K562 (cell line): ENCODE data around the gene ARL8A. TPM values are rescaled to one million over a fixed set of nuclear protein-coding genes. Genes with fewer than 3 reads are reported as not detected.

Experiments
- CEBPG ChIP-seq, 3 experiments: fragments of 200-800 bp in 1 of 3; sonication (Bioruptor generic) in 1 of 3; sonication (generic) in 1 of 3; formaldehyde crosslinking in 1 of 3; IDR thresholded peaks in 2 of 3; conservative IDR thresholded peaks in 1 of 3; 2 replicates each; pipeline versions ENCODE4 v1.6.1 to v1.8.0; 2016 to 2022; ENCODE audit warnings: missing compliant biosample characterization in 2 of 3, missing genetic modification characterization in 2 of 3, mild to moderate bottlenecking in 1 of 3, missing genetic modification reagents in 1 of 3
- HDGF ChIP-seq: fragments of 450-650 bp; IDR thresholded peaks from 2 replicates; pipeline ENCODE4 v1.6.1; 2016
- HNRNPL ChIP-seq: fragments of 200-400 bp; formaldehyde crosslinking; IDR thresholded peaks from 2 replicates; pipeline ENCODE4 v1.6.1; 2017; ENCODE audit warnings: low read depth, mild to moderate bottlenecking, low read length
- KAT8 ChIP-seq: fragments of 450-650 bp; IDR thresholded peaks from 2 replicates; pipeline ENCODE4 v1.6.1; 2016; ENCODE audit warnings: low read depth, mild to moderate bottlenecking
- KLF16 ChIP-seq: IDR thresholded peaks from 2 replicates; pipeline ENCODE4 v1.6.1; 2016; ENCODE audit warnings: antibody characterized with exemption
- NCOA6 ChIP-seq: fragments of 450-650 bp; IDR thresholded peaks from 2 replicates; pipeline ENCODE4 v1.6.1; 2017; ENCODE audit warnings: mild to moderate bottlenecking
- RAD21 ChIP-seq, 2 experiments: fragments of 250-450 bp in 1 of 2; fragments of 450-650 bp in 1 of 2; sonication (Bioruptor Pico) in 1 of 2; formaldehyde crosslinking in 1 of 2; IDR thresholded peaks in 1 of 2; conservative IDR thresholded peaks in 1 of 2; 2 replicates each; pipeline versions ENCODE4 v1.4.0 to v1.8.0; 2020 to 2022; ENCODE audit warnings: mild to moderate bottlenecking in 2 of 2, moderate library complexity in 1 of 2
- RBBP5 ChIP-seq: fragments of 200-600 bp; sonication (generic); IDR thresholded peaks from 2 replicates; pipeline ENCODE4 v1.6.1; 2012; ENCODE audit warnings: borderline replicate concordance, mild to moderate bottlenecking, low read length, control low read depth, inconsistent platforms; ENCODE audit not compliant: insufficient read depth, poor library complexity, severe bottlenecking
- SAFB ChIP-seq: fragments of 200-400 bp; formaldehyde crosslinking; IDR thresholded peaks from 2 replicates; pipeline ENCODE4 v1.6.1; 2017; ENCODE audit warnings: low read depth, low read length, borderline replicate concordance
- TBP ChIP-seq: optimal IDR thresholded peaks from 2 replicates; pipeline ENCODE3; 2011; ENCODE audit warnings: low read depth, low read length, improper control_type of control experiment
- ZNF274 ChIP-seq: IDR thresholded peaks from 2 replicates; pipeline ENCODE4 v1.6.1; 2011; ENCODE audit warnings: low read depth, mild to moderate bottlenecking, low read length, moderate library complexity, borderline replicate concordance
- ZNF655 ChIP-seq: fragments of 250-450 bp; sonication (Bioruptor Pico); IDR thresholded peaks from 2 replicates; pipeline ENCODE4 v1.5.0; 2021
- polyA plus RNA-seq, 8 experiments: library from polyadenylated mRNA; depleted of rRNA in 4 of 8; stranded (reverse) in 5 of 8; unstranded in 3 of 8; fragments of >200 nt; fragmentation: Nextera tagmentation in 2 of 8; fragmentation: Illumina TruSeq in 1 of 8; extraction: Ambion mirVana in 2 of 8; extraction: Trizol in 1 of 8; gene quantifications; 2 replicates each; pipeline versions ENCODE4 v1.2.1 to v1.2.3, GENCODE V29; 2011 to 2014; ENCODE audit warnings: inconsistent platforms in 1 of 8, missing spikeins in 1 of 8
- total RNA-seq, 7 experiments: library from RNA; depleted of rRNA in 6 of 7; stranded (reverse); fragments of >200 nt in 6 of 7; fragmentation: Illumina TruSeq in 2 of 7; extraction: Trizol in 2 of 7; gene quantifications; 2 replicates each; pipeline versions ENCODE4 v1.2.1 to v1.2.3, GENCODE V29; 2011 to 2021; ENCODE audit warnings: low replicate concordance in 1 of 7
- TF ChIP-seq, protein P1 (sequence below): sonication (generic); formaldehyde crosslinking; IDR thresholded peaks from 2 replicates; pipeline ENCODE4 v1.8.0; 2022; ENCODE audit warnings: mild to moderate bottlenecking, low read depth, missing genetic modification reagents
- TF ChIP-seq, protein P2 (sequence below): fragments of 450-650 bp; IDR thresholded peaks from 2 replicates; pipeline ENCODE4 v1.6.1; 2016; ENCODE audit warnings: low read depth
- TF ChIP-seq, protein P3 (sequence below): fragments of 450-650 bp; IDR thresholded peaks from 2 replicates; pipeline ENCODE4 v1.6.1; 2017; ENCODE audit warnings: mild to moderate bottlenecking, moderate library complexity

Gene ARL8A
- total and polyA plus RNA-seq, 9 of the 15 experiments (the other 6 are each of a cell fraction or from before 2014, with no cell fraction given), result 0.17 to 27.3 (median 15.6) TPM

DNA sequence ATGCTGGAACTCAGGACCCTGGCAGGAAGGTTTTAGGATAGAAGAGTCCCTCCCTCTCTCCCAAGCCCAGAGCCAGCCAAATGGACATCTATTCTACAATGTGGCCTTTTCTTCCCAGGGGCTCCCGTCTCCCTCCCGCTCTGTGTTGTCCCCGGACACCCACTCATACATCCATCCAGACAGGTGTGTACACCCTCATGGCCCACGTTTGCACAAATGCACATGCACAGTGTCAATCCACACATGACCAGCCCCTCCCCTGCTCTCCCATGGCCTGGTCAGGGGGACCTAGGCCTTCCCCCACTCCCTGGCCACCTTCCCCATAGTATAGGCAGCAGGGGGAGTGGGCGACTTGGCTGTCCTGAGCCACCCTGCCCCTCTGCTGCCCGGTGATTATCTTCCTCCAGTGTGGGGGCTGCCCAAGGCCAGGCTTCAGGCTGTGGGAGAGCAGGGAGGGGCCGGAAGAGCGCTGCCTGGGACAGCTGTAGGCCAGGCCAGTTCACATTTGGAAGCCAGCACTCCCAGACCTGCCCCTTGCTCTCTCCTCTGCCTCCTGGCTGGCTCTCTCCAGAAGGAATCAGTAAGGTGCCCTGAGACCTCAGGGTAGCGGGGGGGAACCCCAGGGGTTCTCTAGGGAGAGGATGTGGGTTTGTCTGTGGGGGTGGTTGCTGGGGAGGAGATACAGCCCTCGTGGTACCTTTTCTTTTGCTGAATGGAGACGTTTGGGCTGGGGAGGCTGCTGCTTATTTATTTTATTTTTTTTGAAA is 19.9 kb upstream of the ARL8A start (continued):
- TF ChIP-seq, protein P1, sequence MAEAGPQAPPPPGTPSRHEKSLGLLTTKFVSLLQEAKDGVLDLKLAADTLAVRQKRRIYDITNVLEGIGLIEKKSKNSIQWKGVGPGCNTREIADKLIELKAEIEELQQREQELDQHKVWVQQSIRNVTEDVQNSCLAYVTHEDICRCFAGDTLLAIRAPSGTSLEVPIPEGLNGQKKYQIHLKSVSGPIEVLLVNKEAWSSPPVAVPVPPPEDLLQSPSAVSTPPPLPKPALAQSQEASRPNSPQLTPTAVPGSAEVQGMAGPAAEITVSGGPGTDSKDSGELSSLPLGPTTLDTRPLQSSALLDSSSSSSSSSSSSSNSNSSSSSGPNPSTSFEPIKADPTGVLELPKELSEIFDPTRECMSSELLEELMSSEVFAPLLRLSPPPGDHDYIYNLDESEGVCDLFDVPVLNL, result no peak
- TF ChIP-seq TBP (peak; percentile 69), KLF16 (peak; percentile 55; the same call in 1 of the 2 replicates), ZNF274 (no peak), SAFB (no peak), HNRNPL (no peak), KAT8 (no peak), RBBP5 (no peak), HDGF (0 out of 2 replicates have a peak, but pooled peaks have one; percentile 71), RAD21 (CRISPR knock-in tag; conservative IDR thresholded peaks at IDR 0.05 in 1 of 2, IDR thresholded peaks at IDR 0.05 in 1 of 2) (no peak), ZNF655 (CRISPR knock-in tag) (no peak), CEBPG (CRISPR knock-in tag; IDR thresholded peaks at IDR 0.05) (no peak), CEBPG (tag; conservative IDR thresholded peaks at IDR 0.05 in 1 of 2, IDR thresholded peaks at IDR 0.05 in 1 of 2) (no peak), NCOA6 (no peak)
- TF ChIP-seq, protein P2, sequence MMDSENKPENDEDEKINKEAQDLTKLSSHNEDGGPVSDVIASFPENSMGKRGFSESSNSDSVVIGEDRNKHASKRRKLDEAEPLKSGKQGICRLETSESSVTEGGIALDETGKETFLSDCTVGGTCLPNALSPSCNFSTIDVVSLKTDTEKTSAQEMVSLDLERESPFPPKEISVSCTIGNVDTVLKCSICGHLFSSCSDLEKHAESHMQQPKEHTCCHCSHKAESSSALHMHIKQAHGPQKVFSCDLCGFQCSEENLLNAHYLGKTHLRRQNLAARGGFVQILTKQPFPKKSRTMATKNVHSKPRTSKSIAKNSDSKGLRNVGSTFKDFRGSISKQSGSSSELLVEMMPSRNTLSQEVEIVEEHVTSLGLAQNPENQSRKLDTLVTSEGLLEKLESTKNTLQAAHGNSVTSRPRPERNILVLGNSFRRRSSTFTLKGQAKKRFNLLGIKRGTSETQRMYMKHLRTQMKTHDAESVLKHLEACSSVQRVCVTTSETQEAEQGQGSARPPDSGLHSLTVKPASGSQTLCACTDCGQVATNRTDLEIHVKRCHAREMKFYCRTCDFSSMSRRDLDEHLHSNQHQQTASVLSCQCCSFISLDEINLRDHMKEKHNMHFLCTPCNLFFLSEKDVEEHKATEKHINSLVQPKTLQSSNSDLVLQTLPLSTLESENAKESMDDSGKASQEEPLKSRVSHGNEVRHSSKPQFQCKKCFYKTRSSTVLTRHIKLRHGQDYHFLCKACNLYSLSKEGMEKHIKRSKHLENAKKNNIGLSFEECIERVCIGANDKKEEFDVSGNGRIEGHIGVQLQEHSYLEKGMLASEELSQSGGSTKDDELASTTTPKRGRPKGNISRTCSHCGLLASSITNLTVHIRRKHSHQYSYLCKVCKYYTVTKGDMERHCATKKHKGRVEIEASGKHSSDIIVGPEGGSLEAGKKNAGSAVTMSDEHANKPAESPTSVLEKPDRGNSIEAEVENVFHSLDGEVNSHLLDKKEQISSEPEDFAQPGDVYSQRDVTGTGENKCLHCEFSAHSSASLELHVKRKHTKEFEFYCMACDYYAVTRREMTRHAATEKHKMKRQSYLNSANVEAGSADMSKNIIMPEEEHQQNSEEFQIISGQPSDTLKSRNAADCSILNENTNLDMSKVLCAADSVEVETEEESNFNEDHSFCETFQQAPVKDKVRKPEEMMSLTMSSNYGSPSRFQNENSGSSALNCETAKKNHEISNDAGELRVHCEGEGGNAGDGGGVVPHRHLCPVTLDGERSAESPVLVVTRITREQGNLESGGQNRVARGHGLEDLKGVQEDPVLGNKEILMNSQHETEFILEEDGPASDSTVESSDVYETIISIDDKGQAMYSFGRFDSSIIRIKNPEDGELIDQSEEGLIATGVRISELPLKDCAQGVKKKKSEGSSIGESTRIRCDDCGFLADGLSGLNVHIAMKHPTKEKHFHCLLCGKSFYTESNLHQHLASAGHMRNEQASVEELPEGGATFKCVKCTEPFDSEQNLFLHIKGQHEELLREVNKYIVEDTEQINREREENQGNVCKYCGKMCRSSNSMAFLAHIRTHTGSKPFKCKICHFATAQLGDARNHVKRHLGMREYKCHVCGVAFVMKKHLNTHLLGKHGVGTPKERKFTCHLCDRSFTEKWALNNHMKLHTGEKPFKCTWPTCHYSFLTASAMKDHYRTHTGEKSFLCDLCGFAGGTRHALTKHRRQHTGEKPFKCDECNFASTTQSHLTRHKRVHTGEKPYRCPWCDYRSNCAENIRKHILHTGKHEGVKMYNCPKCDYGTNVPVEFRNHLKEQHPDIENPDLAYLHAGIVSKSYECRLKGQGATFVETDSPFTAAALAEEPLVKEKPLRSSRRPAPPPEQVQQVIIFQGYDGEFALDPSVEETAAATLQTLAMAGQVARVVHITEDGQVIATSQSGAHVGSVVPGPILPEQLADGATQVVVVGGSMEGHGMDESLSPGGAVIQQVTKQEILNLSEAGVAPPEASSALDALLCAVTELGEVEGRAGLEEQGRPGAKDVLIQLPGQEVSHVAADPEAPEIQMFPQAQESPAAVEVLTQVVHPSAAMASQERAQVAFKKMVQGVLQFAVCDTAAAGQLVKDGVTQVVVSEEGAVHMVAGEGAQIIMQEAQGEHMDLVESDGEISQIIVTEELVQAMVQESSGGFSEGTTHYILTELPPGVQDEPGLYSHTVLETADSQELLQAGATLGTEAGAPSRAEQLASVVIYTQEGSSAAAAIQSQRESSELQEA, result no peak
- TF ChIP-seq, protein P3, sequence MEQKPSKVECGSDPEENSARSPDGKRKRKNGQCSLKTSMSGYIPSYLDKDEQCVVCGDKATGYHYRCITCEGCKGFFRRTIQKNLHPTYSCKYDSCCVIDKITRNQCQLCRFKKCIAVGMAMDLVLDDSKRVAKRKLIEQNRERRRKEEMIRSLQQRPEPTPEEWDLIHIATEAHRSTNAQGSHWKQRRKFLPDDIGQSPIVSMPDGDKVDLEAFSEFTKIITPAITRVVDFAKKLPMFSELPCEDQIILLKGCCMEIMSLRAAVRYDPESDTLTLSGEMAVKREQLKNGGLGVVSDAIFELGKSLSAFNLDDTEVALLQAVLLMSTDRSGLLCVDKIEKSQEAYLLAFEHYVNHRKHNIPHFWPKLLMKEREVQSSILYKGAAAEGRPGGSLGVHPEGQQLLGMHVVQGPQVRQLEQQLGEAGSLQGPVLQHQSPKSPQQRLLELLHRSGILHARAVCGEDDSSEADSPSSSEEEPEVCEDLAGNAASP, result no peak
